ENCODE measurements around the gene GEMIN5.
A peak's percentile ranks its signal among the peaks of the same experiment; 100 is the strongest.

GEMIN5 gene

DNA sequence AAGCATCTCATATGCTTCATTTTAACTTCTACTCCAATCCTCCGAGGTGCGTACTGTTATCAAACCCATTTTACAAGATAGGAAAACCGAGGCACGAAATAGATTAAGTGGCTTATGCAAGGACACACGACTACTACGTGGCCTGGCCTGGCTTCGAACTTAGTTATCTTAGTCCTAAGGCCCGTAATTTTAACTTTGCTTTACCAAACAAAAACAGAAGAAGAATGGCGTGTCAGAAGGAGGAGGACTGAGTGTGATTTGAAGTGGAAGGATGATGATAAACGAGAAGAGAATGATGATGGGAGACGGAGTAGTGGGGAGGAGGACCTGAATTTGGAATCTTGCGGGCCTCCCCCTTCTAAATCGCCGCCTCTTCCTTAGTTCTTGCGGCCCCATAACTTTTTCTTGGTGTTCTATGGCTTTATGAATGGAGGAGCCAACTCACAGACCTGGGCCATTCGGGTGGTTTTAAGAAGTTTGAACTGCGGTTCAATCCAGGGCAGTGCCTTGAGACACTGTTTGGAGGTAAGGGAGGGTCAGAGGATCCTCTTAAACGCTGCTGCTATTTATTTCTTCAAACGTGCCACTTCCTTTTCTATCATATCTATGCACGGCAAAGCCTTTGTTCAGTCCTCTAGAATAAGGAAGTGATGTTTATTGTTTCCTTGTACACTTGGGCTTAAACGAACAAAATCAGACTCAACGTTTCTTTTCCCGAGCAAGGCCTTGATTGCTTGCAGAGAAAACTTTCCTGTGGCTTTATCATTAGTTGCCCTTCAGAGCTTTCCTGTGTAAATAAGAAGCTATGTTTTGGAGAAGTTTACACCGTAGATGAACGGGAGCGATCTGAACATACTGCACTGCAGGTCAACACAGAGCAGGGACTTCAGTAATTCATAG, 78.8 kb downstream of the GEMIN5 start:
- TF ChIP-seq FOXA1 (IDR thresholded peaks at IDR 0.05) (no peak), L3MBTL2 (conservative IDR thresholded peaks at IDR 0.05) (no peak), HDGF (IDR thresholded peaks at IDR 0.05; ENCODE audit: borderline replicate concordance) (no peak), CTBP1 (IDR thresholded peaks at IDR 0.05; ENCODE audit: borderline replicate concordance) (no peak)
- ChIA-PET POLR2A (interaction anchor here (0.6 to 2.5 kb wide), 12 partner anchors 8 to 205 kb away, joined by 3 to 14 read pairs (median 4); partner anchors contain the start of genes FAXDC2 and GEMIN5), CTCF (interaction anchor here (0.6 kb wide), 1 partner anchor 335 kb away, joined by 3 read pairs; no protein-coding TSS in a partner anchor)
- DNase-seq (ENCODE audit: extremely low spot score), result no peak

GRCh38 chr5:154858297-154858971, 79.6 kb downstream of the GEMIN5 start, which contains the start of gene CNOT8:
TSS of gene CNOT8 (plus strand) at chr5:154858627. CDS start at chr5:154863279, 4,652 bp downstream.
- DNase-seq (ENCODE audit: extremely low spot score), result peak; percentile 88
- ChIA-PET CTCF (interaction anchor here (0.6 kb wide), 1 partner anchor 334 kb away, joined by 3 read pairs; no protein-coding TSS in a partner anchor), POLR2A (interaction anchor here (0.6 to 2.5 kb wide), 15 partner anchors 8 to 204 kb away, joined by 3 to 14 read pairs (median 4); partner anchors contain the start of genes FAXDC2 and GEMIN5)
- TF ChIP-seq ARNT (IDR thresholded peaks at IDR 0.05) (0 out of 2 replicates have a peak, but pooled peaks have one; percentile 25), FOXK2 (IDR thresholded peaks at IDR 0.05) (no peak), L3MBTL2 (conservative IDR thresholded peaks at IDR 0.05) (no peak), CTBP1 (IDR thresholded peaks at IDR 0.05; ENCODE audit: borderline replicate concordance) (no peak), SP1 (IDR thresholded peaks at IDR 0.05) (no peak), PKNOX1 (IDR thresholded peaks at IDR 0.05) (peak; percentile 9; the same call in 1 of the 2 replicates), LEF1 (IDR thresholded peaks at IDR 0.05; ENCODE audit: borderline replicate concordance) (no peak), ZNF384 (IDR thresholded peaks at IDR 0.05) (no peak), TARDBP (IDR thresholded peaks at IDR 0.05) (no peak), FOXM1 (IDR thresholded peaks at IDR 0.05; ENCODE audit: borderline replicate concordance) (no peak), ELF4 (IDR thresholded peaks at IDR 0.05) (no peak), BHLHE40 (IDR thresholded peaks at IDR 0.05; ENCODE audit: borderline replicate concordance) (no peak), FOXA1 (IDR thresholded peaks at IDR 0.05) (no peak), SUZ12 (IDR thresholded peaks at IDR 0.05) (no peak), HDGF (IDR thresholded peaks at IDR 0.05; ENCODE audit: borderline replicate concordance) (no peak)

DNA sequence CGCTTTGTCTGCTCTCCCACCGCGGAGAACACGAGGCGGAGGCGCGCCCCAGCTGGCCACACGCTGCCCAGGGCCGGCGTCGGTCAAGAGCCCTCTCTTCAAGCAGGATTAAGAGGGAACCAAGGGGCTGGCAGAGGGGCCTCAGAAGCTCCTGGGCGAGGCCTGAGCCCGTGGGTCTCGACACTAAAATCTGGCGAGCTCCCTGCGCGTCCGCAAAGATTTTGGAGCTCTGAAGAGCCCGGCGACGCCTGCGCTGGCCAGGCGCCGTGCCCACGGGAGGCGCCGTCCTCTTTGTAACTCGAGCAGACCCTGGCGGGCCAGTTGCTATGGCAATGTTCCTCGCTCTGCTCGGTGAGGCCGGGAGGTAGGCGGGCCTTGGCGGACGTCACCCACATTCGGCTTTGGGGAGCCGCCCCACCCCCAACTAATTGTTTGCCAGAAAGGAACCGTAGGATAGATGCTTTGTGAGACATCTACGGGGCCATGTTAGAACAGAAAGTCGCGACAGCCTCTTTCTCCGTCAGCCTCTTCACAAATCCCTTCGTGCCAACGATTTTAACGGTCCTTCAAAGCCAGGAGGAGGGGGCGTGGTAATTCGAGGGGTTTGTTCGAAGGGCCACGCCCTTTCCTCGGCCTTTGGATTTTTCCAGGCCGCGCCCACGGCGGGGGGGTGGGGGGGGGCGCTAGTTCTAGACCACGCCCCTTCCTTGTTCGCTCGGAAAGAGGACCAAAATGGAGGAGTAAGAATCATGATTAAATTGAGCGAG, 80.3 kb downstream of the GEMIN5 start:
- POLR2A ChIA-PET, result interaction anchor here (0.9 to 2.5 kb wide), 20 partner anchors 7 to 203 kb away, joined by 3 to 14 read pairs (median 4); partner anchors contain the start of genes FAXDC2 and GEMIN5
- CTCF ChIA-PET, result interaction anchor here (0.6 to 1.3 kb wide), 3 partner anchors 12 to 207 kb away, joined by 3 to 4 read pairs (median 4); no protein-coding TSS in a partner anchor
- peak; percentile 83 for DNase-seq (ENCODE audit: extremely low spot score)
- TF ChIP-seq L3MBTL2 (conservative IDR thresholded peaks at IDR 0.05) (peak; percentile 86), FOXM1 (IDR thresholded peaks at IDR 0.05; ENCODE audit: borderline replicate concordance) (peak; percentile 92), FOXA1 (IDR thresholded peaks at IDR 0.05) (no peak), ELF4 (IDR thresholded peaks at IDR 0.05) (no peak), ARNT (IDR thresholded peaks at IDR 0.05) (no peak), ZNF384 (IDR thresholded peaks at IDR 0.05) (no peak)

- TF ChIP-seq FOXM1 (IDR thresholded peaks at IDR 0.05; ENCODE audit: borderline replicate concordance) (no peak), FOXA1 (IDR thresholded peaks at IDR 0.05) (no peak), ZNF384 (IDR thresholded peaks at IDR 0.05) (no peak), LEF1 (IDR thresholded peaks at IDR 0.05; ENCODE audit: borderline replicate concordance) (no peak), NFRKB (IDR thresholded peaks at IDR 0.05) (no peak), PKNOX1 (IDR thresholded peaks at IDR 0.05) (no peak), ELF4 (IDR thresholded peaks at IDR 0.05) (no peak), ARNT (IDR thresholded peaks at IDR 0.05) (no peak), HDGF (IDR thresholded peaks at IDR 0.05; ENCODE audit: borderline replicate concordance) (no peak), CTBP1 (IDR thresholded peaks at IDR 0.05; ENCODE audit: borderline replicate concordance) (no peak), L3MBTL2 (conservative IDR thresholded peaks at IDR 0.05) (no peak), SP1 (IDR thresholded peaks at IDR 0.05) (no peak)
- POLR2A ChIA-PET, result interaction anchor here (1.0 to 1.9 kb wide), 5 partner anchors 8 to 87 kb away, joined by 3 to 7 read pairs (median 4); partner anchors contain the start of gene GEMIN5
- CTCF ChIA-PET, result no interaction called here
- DNase-seq (ENCODE audit: extremely low spot score), result no peak
These were observed 86.7 kb downstream of the GEMIN5 start for GRCh38 chr5:154851351-154851750.

DNA sequence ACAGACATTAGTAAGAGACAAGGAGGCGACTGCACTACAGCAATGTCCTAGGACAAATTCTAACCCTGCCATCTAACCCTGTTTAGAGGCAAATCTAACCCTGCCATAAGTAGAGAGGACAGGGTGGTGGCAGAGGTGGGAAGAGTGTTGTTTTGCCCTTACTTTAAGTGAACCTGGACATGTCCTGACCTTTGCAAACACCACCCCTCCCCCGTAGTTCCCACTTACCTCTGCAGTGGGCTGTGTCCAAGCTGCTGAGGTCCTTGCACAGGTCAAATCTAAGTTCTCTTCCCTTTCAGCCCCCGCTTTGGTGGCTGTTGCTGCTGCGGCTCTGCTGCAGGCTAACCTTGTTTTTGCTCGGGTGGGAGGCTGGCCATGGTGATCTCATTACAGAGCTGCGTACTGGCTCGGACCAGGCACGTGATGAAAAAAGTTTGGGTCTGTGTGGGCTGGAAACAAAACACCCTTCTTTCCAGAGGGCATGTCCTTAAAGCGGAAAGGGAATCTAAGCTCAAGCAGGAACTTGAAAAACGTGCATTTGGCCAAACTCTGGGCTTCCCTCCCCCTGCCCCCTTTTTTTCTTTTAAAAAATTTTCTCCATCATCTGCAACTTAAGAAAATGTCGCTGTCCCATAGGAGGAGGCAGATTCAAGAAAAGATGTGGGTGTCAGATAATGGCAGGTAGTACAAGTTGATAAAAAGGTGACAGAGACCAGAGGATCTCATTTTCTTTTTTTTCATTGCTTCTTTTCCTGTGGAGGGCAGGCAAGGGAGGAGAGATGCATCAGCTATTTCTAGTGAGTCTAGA, 87.6 kb downstream of the GEMIN5 start, which contains the start of gene FAXDC2:
TSS of gene FAXDC2 (minus strand) at position 349 of the 808 bp plus-strand sequence. CDS start 12,425 bp downstream, outside the sequence.
- peak; percentile 63 for DNase-seq (ENCODE audit: extremely low spot score)
- POLR2A ChIA-PET, result interaction anchor here (0.9 to 1.9 kb wide), 9 partner anchors 8 to 88 kb away, joined by 3 to 7 read pairs (median 3); partner anchors contain the start of genes CNOT8 and GEMIN5
- CTCF ChIA-PET, result no interaction called here
- no peak for TF ChIP-seq SUZ12 (IDR thresholded peaks at IDR 0.05)
- TF ChIP-seq ELF4 (IDR thresholded peaks at IDR 0.05), result no peak
- TF ChIP-seq NFRKB (IDR thresholded peaks at IDR 0.05), result no peak
- no peak for TF ChIP-seq SP1 (IDR thresholded peaks at IDR 0.05)
- TF ChIP-seq L3MBTL2 (conservative IDR thresholded peaks at IDR 0.05), result peak; percentile 13; the same call in 1 of the 2 replicates

Measured in HEK293T (cell line).